DMS53 (cell line): ENCODE data around the gene STXBP5.
"Not testable (repeated sequence)": the region's sequence is repeated elsewhere in the genome, so short reads cannot be mapped to it uniquely, and the experiment has no call there.

Experiments
- DNase-seq: peaks from one replicate; lab custom pipeline; 2025; lab: John Stamatoyannopoulos, UW

Gene STXBP5

DNA sequence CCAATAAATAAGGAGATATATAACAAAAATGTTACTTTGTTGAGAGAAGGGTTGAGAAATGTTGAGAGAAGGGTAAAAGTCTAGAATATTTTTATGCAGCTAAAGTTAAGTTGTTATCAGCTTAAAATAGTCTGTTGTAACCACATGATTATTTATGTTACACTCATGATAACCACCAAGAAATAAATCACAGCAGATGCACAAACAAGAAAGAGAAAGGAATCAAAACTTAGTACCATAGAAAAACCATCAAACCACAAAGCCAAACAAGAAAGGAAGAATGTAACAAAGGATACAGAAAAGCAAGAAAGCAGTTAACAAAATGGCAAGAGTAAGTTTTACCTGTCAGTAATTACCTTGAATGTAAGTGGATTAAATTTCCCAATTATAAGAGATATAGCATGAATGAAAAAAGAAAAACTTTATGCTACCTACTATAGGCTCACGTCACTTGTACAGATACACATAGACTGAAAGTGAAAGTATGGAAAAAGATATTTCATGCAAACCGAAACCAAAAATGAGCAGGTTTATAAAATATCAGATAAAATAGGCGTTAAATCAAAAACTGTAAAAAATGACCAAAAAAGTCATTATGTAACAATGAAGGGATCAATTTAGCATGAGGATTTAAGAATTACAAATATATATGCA lies 93.6 kb downstream of the STXBP5 start:
- no peak for DNase-seq

DNA sequence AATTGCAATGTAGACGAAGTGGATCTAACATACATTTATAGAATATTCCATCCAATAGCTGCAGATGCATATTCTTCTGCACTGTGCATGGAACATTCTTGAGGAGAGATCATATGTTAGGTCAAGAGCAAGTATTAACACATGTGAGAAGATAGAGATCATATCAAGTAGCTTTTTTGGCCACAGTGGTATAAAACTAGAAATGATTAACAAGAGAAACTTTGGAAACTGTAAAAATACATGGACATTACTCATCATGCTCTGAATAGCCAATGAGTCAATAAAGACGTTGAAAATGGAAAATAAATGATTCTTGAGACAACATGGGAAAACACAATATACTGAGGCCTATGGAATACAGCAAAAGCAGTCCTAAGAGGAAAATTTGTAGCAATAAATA lies 94.2 kb downstream of the STXBP5 start:
- no peak for DNase-seq

DNA sequence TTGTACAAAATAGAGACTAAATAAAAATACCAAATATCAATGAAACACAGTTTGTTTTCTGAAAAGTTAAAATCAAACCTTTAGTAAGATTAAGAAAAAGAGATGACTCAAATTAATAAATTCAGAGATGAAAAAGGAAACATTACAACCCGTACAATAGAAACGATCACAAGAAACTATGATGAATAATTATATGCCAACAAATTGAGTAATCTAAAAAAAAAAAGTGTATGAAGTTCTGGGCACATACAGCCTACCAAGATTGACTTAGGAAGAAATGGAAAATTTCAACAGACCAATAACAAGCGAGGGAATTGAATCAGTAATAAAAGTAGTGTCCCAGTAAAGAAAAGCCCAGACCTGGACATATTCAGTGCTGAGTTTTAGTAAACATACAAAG lies 94.8 kb downstream of the STXBP5 start:
- DNase-seq: no peak

DNA sequence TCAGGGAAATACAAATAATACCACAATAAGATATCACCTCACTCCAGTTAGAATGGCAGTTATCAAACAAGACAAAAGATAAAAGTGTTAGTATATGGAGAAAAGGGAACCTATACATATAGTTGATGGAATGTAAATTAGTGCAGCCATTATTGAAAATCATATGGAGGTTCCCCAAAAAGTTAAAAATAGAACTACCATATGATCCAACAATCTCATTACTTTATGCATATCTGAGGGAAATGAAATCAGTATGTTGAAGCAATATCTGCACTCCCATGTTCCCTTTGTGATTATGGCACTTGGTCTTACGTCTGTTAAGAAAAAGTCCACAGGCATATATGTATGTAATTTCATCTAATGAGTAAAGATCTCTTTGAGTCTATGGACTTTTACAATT lies 96.9 kb downstream of the STXBP5 start:
- no peak for DNase-seq

DNA sequence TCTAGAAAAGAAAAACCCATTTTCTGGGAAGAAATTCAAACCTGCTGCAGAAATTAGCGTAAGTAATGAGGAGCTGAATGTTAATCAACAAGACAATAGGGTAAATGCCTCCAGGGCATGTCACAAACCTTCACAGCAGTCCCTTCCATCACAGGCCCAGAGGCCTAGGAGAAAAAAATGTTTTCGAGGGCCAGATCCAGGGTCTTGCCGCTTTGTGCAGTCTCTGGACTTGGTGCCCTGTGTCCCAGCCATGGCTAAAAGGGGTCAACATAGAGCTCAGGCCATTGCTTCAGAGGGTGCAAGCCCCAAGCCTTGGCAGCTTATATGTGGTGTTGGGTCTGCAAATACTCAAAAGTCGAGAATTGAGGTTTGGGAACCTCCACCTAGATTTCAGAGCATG lies 99.8 kb downstream of the STXBP5 start:
- no peak for DNase-seq

DNA sequence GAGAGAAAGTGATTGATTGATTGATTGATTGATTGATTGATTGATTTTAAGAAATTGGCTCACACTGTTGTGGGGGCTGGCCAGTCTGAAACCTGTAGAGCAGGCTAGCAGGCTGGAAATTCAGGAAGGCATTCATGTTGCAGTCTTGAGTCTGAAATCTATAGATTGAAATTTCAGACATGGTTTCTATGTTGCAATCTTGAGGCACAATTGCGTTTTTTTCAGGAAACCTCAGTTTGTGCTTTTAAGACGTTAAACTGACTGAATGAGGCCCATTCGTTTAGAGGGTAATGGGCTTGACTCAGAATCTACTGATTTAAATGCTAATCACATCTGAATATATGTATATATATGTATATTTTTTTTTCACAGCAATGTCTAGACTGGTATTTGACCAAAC lies 106.3 kb downstream of the STXBP5 start:
- no peak for DNase-seq

DNA sequence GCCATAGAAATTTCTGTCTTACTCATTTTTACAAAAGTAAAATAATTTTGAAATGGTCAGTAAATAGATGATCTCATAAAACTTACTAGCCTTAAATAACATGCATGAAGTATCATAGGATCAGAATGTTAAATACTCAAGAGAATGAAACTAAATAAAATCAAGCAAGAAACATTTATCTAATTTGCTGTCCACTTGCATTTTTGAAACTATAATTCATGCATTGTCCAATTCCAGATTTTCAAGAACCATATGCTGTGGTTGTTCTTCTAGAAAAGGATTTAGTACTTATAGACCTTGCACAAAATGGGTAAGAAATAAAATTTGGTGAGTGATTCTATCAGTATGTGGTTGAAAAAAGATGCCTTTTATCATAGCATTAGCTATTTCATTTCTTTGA lies 107.0 kb downstream of the STXBP5 start:
- no peak for DNase-seq

DNA sequence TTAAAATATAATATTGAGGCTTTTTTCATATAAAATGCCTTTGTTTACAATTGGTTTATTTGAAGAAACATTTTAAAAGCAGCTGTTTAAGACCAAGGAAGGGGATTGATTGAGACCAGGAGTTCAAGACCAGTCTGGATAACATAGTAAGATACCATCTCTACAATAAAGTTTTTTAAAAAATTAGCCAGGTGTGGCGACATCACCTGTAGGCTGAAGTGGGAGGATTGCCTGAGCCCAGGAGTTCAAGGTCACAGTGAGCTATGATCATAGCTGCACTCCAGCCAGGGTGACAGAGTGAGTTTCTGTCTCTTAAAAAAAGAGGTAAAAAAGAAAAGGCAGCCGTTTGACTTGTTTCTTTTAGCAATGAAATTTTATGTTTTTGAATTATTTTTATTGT lies 117.0 kb downstream of the STXBP5 start:
- DNase-seq: no peak

DNA sequence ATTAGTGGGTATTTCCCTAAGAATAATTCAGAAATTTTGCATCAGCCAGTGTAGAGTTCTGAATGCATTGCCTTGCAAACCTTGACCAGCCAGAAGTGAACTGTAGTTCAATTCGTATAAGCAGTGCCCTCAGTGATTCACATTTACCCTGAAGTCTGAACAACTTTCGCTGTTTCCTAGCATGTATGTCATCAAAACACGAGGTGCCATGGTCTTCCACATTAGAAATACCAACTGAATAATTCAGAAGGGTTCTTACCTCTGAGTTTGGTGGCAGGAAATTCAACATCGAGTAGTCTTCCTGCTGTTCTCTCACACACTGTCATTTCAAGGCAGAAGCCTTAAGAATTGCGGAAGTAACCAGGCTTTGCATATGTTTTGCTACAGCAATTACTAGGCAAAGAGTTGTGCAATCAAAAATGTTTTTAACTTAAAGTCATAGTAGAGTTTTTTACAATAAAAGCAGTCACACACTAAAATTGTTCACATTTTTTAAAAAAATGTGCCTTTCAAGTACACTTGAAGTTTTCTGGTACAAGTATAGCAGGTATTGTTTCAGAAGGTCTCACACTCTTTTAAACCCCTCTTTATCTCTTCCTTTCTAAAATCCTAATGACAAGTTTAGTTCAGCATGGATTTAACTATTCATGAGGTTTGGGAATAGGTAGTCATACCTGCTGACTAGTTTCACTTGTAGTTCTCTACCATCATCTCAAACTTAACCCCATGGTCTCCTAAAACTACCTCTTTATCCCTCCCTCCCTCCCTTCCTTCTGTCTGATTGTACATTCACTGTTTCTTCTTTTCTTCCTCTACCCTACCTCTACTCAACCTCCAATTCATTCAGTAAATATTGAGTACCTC lies 118.3 kb downstream of the STXBP5 start:
- no peak for DNase-seq

DNA sequence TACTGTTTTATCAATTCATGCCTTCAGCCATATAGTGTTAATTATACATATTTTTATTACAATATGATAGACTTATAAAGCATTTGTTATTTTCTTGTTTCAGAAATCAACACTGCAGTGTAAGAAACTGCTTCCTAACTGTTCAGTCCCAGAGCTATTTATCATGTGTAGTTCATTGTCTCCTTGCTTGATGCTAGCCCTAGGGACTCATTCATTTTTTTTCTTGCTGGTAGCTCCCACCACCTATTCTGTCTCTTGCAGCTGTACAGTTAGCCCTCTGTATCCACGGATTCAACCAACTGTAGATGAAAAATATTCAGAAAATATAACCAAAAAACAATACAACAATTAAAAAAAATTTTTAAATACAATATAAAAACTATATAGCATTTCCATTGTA lies 121.3 kb downstream of the STXBP5 start:
- no peak for DNase-seq

DNA sequence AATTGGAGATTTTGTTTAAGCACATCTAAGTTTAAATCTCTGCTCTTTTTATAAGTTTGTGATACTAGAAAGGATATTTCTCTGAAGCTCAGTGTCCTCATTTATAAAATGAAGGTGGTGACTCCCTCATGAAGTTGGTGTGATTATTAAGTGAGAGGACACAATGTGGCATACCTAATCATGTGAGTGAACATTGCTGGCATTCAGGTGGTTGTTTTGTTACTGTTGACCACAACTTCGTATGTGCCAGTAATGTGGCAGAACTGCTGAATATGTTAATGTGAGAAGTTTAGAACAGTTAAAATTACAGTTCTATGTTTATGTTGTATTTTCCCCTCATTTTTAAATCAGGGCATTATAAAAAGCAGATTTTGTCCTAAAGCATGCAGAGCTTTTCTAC lies 127.2 kb downstream of the STXBP5 start:
- no peak for DNase-seq

DNA sequence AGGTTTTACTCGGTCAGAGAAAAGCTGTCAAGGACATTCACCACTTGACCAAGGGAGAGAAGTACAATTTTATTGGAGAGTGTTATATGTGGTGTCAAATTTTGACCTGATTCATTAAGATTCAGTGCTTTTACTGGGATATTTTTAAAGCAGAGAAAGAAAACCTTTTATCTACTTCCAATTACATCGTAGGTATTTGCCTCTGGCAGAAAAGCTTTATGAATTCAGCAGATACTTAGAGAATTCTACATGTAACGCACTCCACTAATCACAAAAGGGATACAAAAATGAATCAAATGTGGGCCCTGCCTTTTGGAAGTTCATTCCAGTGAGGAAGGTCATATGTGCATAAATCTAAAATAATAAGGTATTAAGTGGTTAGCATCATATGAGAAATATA lies 133.7 kb downstream of the STXBP5 start:
- DNase-seq: no peak

DNA sequence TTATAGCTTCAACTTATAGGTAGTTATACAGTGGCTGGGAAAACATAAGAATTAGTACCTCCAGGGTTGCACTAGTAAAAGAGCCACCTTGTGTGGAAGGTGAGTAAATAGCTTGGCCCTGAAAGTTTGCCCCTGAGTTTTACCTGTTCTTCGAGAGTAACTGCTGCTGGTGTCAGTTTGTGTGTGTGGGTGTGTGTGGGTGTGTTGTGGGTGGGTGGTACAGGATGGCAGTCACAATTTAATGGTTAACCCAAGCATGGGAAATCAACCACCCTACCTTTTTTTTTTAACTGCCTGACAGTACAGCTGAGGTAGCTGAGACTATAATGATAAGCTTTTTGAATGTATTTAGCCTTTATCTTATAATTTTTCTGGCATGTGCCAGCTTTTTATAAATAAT lies 137.3 kb downstream of the STXBP5 start:
- DNase-seq: no peak

DNA sequence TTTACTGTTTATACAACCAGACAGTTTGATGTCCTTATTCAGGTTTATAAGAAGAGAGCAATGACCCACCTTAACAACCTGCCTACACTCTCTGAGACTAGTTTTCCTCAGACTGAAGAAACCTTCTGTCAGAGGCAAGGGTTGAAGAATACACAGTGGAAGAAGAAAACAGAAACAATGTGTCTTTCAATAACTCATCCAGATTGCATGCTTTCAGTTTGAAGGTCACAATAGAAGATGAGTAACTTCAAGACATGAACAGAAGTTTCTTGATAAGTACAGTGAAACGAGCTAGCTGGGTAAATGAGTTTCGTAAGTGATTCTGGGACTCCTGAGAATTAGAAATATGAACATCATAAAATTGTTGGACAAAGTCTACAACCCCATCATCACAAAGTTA lies 141.7 kb downstream of the STXBP5 start:
- no peak for DNase-seq

DNA sequence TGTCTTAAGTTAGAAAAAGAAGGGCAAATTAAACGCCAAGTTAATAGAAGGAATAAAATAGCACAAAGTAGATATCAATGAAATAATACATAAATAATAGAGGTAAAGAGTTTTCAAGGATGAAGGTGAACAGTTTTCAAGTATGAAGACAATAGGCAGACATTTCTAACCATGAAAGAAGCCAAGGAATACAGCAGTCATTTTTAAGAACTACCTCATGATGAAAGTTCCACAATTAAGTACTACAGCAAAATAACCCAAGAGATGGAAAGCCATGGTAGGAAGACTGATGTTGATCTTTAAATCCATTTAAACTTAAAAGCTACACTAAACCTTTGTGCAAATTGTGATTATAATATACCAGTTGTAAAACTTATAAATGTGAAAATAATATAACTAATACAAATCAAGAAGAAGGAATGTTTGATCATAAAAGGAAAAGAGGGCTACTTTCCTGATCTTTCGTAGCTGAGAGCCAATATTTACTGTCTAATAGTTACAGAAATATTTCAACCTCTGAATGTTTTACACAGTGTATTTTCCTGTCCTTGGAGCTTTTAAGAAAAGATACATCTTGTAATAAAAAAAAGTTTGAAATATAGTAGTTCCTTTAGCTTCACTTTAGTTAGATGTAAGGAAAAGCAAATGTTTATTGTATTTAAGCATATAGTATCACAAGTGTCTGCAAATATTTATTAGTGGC lies 143.1 kb downstream of the STXBP5 start:
- no peak for DNase-seq

DNA sequence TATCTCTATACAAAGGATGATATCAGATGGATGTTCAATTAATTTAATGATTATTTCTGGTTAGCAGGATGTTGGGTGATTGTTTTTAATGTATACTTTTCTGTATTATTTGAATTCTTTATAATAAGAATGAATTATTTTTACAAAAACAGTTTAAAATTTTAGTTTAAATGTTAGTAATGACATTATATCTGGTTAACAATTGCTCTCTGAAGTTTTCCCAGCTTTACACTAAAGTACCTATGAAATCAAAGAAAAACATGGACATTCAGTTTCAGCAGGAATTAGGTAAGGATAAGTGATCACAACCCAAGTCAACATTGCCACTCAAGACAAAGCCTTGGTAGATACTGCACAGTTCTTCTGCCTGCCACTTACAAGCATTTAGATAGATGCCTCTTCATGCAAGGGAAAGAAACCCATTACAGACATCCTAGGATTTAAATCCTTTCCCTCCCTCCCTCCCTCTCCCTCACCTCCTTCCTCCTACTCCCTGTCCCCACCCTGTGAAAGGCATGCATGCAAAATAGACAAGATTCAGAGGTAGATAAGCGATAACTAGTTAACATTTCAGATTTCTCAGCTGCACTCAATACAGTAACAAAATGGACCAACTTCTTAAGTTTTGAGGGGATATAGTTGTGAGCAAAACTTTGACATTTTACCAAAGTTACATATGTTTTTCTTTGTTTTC lies 143.8 kb downstream of the STXBP5 start:
- no peak for DNase-seq

DNA sequence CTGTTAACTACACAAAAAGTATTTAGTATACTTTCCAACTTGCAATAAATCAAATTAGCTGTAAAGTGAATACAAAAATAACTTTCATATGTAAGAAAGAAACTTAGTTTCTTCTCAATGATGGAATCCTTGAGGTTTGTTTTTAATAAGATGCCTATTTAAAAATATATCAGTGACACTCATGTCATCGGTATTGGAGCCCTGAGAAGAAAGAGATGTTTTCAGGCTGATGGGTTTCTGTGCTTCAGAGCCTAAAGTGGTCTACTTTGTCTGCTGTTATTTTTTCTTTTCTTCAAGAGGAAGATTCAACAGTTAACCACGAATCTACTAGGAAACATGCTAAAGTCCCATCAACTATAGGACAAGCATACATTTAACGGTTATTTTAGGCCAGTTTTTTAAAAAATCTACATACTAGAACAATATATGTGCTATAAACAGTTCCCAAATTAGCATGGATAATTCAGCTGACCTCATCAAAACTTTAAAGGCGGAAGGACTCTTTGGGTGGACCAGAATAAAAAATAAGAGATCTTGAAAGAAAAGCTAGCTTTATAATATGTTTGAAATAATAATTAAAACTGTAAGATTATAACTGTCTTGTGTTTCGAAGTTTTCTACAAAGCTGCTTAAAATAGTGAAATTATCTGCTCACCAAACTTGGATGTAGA lies 157.2 kb downstream of the STXBP5 start:
- no peak for DNase-seq

DNA sequence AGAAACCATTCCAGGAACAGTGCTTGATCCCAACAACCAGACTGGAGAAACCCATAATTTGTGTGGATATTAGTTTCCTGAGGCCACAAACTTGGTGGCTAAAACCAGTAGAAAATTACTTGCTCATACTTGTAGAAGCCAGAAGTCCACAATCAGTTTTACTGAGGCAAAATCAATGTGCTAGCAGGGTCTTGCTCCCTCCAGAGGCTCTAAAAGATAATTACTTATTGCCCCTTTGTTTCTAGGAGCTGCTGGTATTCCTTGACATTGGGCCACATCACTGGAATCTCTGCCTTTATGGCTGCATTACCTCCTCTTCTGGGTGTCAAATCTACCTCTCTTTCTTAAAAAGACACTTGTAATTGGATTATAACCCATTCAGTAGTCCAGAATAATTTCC lies 162.1 kb downstream of the STXBP5 start:
- no peak for DNase-seq

DNA sequence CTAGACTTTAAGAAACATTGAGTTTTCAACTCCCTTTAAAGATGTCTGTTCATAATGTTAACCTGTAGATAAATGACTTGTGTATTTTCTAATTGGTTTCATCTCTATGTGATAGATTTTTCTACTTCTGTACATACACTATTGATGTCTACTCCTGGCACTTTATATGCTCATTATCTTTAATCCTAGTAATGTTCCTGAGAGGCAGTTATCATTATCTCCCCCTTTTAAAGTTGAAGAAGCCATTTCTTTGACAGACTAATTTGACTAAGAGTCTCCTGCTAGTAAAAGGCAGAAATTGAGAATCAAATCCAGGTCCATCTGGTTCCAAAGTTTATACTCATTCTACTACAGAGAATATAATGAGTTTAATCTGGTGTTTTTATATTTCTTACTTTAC lies 167.1 kb downstream of the STXBP5 start:
- DNase-seq: no peak

DNA sequence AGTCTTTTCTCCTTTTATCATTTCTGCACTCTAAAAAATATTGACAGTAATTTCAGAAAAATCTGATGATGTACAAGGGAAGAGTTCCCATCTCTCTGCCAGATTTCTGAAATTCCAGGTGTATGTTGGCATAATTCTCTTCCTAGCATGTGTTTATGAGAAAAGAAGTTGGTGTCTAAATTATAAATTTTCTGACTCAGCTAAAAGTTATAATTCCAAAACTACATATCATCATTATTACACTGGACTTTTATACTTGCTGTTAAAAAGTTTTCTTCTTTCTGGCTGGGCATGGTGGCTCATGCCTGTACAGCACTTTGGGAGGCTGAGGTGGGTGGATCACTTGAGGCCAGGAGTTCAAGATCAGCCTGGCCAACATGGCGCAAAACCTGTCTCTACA lies 168.6 kb downstream of the STXBP5 start:
- no peak for DNase-seq

DNA sequence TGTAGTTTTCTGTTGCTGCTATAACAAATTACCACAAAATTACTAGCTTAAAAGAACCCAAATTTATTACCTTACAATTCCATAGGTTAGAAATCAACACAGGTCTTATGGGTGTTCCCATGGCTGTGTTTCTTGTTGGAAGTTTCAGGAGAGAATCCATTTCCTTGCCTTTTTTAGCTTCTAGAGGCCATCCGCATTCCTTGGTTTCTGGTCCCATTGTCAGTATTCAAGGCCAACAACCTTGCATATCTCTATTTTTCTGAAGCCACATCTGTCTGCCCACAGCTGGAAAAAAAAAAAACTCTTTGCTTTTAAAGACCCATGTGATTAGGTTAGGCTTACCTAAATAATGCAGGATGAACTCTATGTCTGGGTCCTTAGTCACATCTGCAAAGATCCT lies 174.6 kb downstream of the STXBP5 start:
- no peak for DNase-seq

DNA sequence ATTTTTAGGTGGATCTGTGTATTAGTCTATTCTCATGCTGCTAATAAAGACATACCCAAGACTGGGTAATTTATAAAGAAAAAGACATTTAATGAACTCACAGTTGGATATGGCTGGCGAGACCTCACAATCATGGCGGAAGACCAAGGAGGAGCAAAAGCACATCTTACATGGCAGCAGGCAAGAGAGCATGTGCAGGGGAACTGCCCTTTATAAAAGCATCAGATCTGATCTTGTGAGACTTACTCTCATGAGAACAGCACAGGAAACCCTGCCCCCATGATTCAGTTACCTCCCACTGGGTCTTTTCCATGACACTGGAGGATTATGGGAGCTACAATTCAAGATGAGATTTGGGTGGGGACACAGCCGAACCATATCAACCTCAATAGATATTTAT lies 176.6 kb downstream of the STXBP5 start:
- DNase-seq: not testable (repeated sequence)
